Adipose tissue (tissue), 3 donors: ENCODE data around the gene MAPK8IP3. TPM values are rescaled to one million over a fixed set of nuclear protein-coding genes. Genes with fewer than 3 reads are reported as not detected.
"Not testable (repeated sequence)": the region's sequence is repeated elsewhere in the genome, so short reads cannot be mapped to it uniquely, and the experiment has no call there.

Experiments
- H3K27ac ChIP-seq: one replicate; pipeline ENCODE4 v1.5.1; 2013; ENCODE audit warnings: low read depth, low read length
- WGBS, 3 donors: extraction: QIAGEN DNeasy Blood & Tissue Kit; methylation state at CpG; one replicate each; pipeline ENCODE4 v1.1.7; 2013; 5-methylcytosine and 5-hydroxymethylcytosine counted together
- polyA plus RNA-seq, 3 donors: library from polyadenylated mRNA; stranded (reverse); fragments of 200-250 nt; gene quantifications; one replicate each; pipeline ENCODE4 v1.2.3, GENCODE V29; 2013
- donor health status: healthy with polysubstance abuse.
- donor health status: Bipolar disorder and iron deficiency.
- donor health status: healthy.

MAPK8IP3 gene
- polyA plus RNA-seq, 3 donors = 34.6 to 60.5 (median 43.7) TPM

DNA sequence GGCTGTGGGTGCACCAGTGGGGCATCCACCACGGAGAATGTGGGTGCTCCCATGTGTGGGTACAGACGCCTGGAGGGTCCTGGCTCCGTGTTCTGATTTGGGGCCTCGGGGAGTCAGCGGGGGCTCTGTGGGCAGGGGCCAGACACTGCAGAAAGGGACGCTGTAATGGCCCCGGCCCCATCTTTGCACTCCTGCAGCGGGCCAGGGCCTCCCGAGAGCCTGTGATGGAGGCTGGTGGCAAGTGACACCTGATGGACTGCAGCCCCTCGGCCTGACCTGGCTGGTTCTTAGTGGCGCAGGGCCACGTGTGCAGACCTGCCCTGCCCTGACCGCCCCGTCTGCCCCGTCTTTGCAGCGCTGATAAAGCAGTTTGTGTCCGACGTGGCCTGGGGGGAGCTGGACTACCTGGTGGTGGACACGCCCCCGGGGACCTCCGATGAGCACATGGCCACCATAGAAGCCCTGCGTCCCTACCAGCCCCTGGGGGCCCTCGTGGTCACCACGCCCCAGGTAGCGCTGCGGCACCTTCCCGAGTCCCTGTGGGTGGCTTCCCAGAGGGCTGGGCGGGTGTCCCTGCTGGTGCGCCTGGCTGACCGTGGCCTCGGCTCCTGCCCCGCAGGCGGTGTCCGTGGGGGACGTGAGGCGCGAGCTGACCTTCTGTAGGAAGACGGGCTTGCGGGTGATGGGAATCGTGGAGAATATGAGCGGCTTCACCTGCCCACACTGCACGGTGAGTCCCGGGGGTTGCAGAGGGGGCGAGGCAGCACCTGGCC, 81.5 kb downstream of the MAPK8IP3 start:
- 92 to 95% (median 92%) methylated on average over 40 to 44 of the region's 44 CpGs for WGBS, 3 donors
- H3K27ac ChIP-seq = no peak overlapping the region

DNA sequence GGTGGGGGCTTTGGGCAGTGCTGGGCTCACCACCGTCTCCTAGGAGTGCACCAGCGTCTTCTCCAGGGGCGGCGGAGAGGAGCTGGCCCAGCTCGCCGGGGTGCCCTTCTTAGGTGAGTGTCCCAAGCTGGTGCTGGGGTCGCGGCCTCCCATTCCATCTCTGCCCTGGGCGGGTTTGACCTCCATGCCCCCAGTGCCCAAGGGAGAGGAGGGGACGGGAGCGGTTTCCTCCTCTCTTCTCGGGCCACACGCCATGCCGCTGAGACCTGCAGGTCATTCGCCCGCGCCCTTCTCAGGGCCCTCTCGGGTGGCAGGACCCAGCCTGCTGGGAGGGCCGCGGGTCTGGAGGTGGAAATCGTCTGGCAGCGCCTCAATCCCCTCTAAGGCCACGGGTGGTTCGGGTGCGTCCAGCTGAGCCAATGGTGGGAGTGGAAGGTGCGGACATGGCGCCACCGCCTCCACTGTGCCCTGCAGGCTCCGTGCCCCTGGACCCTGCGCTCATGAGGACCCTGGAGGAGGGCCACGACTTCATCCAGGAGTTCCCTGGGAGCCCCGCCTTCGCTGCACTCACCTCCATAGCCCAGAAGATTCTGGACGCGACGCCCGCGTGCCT, 82.2 kb downstream of the MAPK8IP3 start:
- WGBS, 3 donors = 88 to 93% (median 90%) methylated on average over 38 of the region's 38 CpGs
- no peak overlapping the region for H3K27ac ChIP-seq

DNA sequence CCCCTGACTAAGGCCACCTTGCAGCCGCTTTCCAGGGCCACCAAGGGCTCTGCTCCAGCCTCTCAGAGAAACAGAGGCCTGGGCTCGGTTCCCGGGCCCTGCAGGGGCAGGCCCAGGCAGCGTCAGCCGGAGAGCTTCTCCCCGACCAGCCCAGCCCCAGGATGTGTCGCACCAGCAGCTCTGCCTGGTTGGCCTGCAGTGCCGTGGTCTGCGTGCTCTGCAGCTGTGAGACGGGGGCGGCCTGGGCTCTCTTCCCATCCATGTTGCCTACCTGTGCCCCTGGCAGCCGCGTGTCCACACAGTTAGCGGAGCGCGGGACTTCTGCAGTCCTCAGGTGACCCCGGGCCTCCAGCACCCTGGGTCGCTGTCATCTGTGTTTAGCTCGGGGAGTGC, 82.7 kb downstream of the MAPK8IP3 start:
- WGBS, 3 donors = 62 to 75% (median 70%) methylated on average over 19 of the region's 19 CpGs
- H3K27ac ChIP-seq = no peak overlapping the region

DNA sequence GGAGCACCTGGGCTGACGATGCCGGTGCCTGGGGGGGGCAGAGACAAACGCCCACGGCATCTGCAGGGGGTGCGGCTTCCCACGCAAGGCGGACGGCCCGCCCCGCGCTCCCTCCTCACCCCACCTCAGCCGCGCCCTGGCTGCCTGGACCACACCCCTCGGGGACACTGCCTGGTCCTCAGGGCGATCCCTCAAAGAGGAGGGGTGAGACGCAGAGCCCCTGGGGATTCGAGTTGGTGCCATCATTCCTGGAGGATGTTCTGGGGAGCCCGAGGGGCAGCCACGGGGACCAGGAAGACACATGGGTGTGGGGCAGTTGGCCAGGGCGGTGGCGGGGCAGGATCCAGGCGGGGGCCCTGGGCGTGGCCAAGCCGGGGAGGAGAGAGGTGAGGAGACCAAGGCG, 83.6 kb downstream of the MAPK8IP3 start:
- WGBS, 3 donors = 79 to 89% (median 86%) methylated on average over 17 to 25 of the region's 25 CpGs

DNA sequence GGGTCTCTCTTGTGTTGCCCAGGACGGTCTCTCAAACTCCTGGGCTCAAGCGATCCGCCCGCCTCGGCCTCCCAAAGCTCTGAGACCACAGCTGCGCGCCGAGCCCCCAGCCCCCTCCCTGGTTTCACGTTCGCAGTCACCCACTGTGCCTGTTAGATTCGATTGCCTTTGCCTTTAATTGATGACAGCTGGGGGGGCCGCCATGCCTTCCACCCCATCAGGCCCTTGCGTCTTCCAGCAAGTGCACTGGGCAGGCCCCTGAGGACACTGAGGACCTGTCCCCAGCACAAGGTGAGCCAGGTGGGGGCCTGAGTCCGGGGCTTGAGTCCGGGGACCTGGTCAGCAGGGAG, 84.2 kb downstream of the MAPK8IP3 start:
- no peak overlapping the region for H3K27ac ChIP-seq
- WGBS, 3 donors = 92 to 95% (median 94%) methylated on average over 13 to 15 of the region's 15 CpGs

More for the DNA sequence above, 83.6 kb downstream of the MAPK8IP3 start:
- H3K27ac ChIP-seq = no peak overlapping the region

DNA sequence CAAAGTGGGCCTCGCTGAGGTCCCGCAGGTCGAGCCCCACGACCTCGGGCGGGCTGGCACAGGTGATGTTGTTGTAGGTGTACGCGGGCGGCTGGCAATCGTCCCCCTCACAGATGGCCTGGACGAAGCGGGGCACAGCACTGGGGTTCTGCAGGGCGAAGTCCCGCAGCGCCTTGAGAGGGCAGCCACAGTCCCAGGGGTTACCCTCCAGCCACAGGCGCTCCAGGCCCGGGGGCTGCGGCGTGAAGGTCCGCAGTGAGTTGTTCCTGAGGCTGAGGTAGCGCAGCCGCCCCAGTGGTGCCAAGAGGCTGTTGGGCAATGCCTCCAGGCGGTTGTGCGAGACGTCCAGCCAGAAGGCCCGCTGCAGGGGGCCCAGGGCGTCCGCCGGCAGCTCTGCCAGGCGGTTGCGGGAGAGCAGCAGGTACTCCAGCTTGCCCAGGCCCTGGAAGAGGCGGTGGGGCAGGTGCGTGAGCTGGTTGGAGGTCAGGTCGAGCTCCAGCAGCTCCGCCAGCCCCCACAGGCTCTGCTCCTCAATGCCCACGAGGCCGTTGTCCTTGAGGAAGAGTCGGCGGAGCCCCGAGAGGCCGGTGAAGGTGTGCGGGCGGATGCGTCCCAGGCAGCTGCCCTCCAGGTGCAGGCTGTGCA, 84.7 kb downstream of the MAPK8IP3 start:
- H3K27ac ChIP-seq = no peak overlapping the region
- 87 to 93% (median 91%) methylated on average over 42 to 44 of the region's 44 CpGs for WGBS, 3 donors

DNA sequence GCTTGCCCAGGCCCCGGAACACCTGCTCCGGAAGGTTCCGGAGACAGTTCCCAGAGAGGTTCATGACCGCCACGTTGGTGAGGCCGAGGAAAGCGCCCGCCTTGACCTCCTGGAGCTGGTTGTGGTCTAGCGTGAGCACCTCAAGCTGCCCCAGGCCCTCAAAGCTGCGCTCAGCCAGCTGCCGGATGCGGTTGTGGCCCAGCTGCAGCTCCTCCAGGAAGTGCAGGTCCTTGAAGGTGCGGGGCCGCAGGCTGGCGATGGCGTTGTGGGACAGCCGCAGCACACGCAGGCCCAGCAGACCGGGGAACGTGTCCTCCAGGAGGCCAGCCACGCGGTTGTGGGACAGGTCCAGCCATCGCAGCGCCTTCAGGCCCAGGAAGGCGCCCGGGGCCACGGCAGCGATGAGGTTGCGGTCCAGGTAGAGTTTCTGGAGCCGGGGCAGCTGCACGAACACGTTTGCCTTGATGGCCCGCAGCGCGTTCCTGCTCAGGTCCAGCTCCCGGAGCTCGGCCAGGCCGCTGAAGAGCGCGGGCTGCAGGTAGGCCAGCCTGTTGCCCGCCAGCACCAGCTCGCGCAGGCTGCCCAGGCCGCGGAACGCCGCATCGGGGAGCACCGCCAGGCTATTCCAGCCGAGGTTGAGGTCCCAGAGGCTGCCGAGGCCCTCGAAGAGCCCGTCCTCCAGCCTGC, 85.4 kb downstream of the MAPK8IP3 start:
- H3K27ac ChIP-seq = no peak overlapping the region
- 92 to 95% (median 94%) methylated on average over 51 to 53 of the region's 53 CpGs for WGBS, 3 donors

DNA sequence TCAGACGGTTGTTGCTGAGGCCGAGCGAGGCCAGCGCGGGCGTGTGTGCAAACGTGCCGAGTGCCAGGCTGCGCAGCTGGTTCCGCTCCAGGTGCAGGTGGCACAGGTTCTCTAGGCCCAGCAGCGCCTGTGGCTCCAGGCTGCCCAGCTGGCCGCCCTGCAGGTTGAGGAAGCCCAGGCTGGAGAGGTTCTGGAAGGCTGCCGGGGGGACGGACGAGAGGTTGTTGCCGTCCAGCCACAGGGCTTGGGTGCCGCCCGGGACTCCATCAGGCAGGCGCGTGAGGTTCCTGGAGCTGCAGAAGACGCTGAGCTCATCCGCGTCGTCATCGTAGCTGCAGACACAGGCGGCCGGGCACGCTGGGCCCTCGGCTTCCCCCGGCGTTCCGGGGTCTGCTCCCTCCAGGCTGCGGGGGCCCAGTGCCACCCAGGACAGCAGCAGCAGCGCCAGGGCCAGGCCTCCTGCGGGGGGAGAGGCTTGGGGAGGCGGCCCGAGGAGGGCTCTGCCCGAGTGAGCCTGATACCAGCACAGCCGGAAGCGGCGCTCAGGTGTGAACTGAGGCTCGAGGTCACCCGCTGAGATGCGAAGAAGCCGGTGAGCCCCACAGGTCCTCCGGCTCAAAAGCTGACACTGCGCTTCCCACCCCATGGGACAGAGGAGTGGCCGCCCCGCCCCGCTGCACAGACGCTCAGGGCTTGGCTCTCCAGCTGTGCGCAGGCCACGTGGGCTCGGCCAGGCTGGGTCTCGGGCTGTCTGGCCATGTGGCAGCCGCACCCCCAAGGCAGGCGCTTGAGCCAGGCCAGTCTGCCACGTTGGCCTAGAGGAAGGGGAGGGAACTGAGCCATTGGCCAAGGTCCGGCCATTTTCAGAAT, 86.2 kb downstream of the MAPK8IP3 start:
- H3K27ac ChIP-seq = no peak overlapping the region
- 86 to 92% (median 91%) methylated on average over 59 of the region's 59 CpGs for WGBS, 3 donors

DNA sequence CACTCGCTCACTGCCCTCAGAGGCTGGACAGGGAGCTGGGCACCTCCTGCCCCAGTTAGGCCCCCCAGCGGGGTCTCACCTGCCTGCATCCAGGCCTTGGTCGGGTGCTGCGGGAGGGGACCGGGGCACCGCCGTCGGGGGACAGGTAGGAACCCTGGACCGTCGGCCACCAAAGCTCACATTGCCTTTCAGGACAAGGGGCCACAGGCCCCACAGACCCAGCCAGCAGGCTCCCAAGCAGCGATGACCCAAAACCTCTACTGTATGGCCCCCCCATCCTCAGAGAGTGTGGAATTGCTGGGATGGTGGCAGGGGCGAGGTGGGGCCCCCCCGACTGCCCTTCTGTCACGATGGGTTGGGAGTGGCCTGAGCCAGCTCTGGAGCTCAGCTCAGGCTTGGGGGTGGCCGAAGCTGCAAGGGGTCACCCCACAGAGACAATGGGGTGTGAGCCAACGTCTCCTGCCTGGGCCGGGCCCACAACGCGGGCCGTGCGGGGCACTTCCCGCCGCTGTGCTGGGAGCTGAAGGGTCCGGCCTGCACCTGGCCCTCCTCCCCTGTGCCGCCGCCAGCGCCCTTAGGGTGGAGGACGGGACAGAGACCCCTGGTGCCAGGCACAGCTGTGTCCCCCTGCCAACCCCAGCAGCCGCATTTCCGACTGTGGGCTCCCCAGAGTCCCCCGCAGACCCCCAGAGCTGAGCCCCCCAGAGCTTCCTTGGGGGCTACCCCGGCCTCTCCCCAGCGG, 87.0 kb downstream of the MAPK8IP3 start:
- no peak overlapping the region for H3K27ac ChIP-seq
- WGBS, 3 donors = 67 to 87% (median 78%) methylated on average over 30 to 33 of the region's 33 CpGs

DNA sequence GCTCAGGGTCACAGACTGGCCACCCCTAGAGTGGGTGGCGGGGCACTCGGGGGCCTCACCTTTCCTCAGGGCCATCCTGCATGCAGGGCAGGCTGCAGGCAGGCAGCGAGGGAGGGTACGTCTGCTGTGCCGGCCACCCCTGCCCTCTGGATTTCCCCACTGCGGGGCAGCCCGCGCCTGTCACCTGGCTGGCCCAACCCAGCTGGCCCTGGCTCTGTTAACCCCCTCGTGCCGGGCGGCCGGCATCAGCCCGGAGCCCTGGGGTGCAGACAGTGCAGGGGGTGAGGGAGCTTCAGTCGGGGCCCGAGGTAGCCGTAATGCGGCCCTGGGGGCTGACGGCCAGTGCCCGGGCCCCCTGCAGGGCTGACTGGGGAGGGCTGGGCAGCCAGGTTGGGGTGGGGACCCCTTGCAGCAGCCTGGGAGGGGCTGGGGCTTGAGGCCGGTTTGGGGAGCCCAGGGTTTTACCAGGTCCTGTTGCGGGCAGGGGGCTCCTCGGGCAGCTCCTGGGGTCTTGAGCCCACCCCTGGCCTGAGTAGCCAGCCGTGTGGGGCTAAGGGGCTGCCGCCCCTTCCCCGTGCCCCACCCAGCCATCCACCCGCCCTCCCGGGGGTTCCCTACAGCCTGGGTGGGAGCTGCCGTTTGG, 87.7 kb downstream of the MAPK8IP3 start, which contains the start of gene IGFALS:
Gene IGFALS, minus strand, starts transcription at position 128 of the 643 bp plus-strand sequence. Its CDS starts 53 bp downstream, at position 75.
- WGBS, 3 donors = 20 to 64% (median 53%) methylated on average over 23 to 28 of the region's 28 CpGs
- no peak within 1 kb of the TSS for H3K27ac ChIP-seq

DNA sequence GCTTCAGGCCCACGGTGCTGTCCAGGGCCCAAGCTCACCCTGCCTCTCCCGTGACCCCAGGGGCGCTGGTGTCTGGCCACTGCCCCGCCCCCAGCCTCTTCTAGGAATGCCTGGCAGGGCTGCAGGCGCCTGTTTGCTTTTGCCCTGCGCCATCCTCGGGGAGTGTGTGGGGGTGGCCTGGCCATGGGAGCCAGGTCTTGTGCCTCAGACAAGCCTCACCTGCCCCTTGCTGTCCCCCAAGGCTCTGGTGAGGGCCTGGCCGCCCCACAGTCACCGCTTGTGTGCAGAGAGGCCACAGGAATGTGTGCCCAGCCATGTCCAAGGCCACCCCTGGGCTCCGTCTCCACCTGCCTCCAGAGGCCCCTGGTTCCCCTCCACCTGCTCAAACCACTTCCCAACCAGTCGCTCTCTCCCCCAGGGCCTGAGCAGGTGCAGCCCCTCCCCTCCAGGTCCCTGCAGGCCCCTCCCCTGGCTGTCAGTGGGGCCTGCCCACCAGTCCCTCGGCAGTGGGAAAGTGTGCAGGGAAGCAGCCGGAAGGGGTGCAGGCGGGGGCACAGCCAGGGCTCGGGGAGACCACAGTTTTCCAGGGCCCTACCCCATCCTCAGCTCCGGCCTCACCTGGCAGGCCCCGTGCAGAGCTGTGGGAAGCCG, 88.4 kb downstream of the MAPK8IP3 start:
- no peak overlapping the region for H3K27ac ChIP-seq

DNA sequence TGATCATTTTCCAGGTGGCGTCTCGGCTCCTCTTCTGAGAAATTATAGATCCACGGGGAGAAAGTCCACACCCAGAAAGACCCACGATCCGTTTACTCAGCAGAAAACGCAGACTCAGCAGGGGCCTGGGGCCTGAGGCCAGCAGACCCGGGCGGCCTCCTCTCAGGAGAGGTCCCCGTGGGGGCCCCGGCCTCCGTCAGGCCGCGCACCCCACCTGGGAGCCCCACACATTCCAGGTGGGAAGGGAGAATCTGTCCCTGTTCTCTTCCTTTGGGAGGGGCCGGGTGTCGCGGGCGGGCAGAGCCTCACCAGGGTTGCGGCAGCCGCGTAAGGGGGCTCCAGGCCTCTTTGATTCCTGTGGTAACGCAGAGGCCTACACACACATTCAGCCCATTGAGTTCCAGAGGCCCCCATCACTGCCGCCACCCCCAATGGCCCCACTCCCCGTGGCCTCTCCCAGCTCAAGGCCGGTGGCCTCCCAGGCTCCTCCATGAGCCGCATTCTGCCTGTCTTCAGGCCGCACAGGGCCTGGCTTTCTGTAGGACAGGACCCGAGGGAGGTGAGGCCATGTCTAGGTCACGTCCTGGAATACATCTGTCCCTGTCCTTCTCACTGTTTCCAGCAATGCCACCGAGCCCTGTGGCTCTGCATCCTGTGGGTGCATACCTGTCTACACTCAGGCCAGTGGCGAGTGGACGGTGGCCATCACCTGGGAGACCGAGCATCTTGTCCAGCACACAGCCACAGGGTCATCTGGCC, 89.1 kb downstream of the MAPK8IP3 start:
- H3K27ac ChIP-seq = no peak overlapping the region
- WGBS, 3 donors = 60 to 85% (median 77%) methylated on average over 31 to 32 of the region's 32 CpGs

More for the DNA sequence above, 88.4 kb downstream of the MAPK8IP3 start:
- 24 to 62% (median 53%) methylated on average over 18 of the region's 18 CpGs for WGBS, 3 donors

DNA sequence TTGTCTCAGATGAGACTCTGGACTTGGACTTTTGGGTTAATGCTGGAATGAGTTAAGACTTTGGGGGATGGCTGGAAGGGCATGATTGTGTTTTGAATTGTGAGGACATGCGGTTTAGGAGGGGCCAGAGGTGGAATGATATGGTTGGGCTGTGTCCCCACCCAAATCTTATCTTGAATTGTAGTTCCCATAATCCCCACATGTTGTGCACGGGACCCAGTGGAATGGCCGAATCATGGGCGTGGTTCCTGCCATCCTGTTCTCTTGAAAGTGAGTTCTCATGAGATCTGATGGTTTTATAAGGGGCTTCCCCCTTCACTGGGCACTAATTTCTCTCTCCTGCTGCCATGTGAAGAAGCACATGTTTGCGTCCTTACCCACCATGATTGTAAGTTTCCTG, 93.3 kb downstream of the MAPK8IP3 start:
- not testable (repeated sequence) for H3K27ac ChIP-seq
- WGBS, 3 donors = 70 to 85% (median 84%) methylated on average over 5 of the region's 5 CpGs

DNA sequence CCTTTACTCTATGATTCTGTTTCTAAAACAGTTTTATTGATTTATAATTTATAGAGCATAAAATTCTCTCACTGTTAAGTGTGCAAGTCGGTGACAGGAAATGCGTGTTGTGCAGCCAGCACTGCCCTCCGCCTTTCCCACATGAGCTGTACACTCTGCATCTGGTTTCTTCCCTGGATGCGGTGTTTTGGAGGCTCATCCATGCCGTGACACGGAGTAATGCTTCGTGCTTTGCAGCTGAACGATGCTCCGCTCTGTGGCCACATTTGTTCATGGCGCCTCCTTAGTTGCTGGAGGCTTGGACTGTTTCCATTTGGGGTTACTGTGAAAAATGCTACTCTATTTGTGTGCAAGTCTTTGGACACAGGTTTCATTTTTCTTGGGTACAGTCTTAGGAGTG, 94.7 kb downstream of the MAPK8IP3 start:
- 77 to 86% (median 84%) methylated on average over 10 of the region's 10 CpGs for WGBS, 3 donors
- no peak overlapping the region for H3K27ac ChIP-seq

DNA sequence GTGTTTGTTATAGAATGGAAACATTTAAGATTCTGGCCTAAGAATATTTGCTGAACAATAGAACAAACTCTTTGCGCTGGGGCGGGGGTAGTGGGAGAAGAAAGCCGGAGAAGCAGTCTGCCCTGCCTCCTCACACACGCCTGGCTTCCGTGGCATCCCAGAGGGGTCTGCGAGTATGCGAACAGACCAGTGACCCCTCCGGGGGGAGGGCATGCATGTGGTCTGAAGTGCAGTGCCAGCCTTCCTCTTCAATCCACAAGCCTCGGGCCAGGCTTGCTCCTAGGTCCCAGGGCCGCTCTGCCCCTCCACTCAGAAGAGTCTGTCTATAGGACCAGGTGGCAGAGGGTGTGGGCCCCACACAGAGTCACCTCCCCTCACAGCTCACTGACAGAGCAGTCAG, 101.6 kb downstream of the MAPK8IP3 start:
- no peak overlapping the region for H3K27ac ChIP-seq
- 83 to 92% (median 87%) methylated on average over 10 of the region's 10 CpGs for WGBS, 3 donors

DNA sequence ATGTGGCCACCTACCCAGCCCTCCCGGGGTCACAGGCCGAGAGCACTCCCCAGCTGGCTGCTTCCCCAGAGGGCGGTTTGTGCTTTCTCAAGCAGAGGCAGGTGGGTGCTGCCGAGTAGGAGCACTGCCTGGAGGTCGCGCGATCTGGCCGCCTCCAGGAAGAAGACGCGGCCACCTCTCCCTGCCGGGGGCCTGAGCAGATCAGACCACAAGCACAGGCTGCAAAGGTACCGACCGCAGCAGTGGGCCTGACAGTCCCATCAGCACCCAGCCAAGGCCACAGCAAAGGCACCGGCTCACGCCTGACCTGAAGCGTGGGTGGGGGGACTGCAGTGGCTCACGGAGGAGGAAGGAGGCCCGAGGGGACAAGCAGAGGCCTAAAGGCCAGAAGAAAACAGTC, 102.7 kb downstream of the MAPK8IP3 start:
- WGBS, 3 donors = 76 to 91% (median 80%) methylated on average over 18 of the region's 18 CpGs

More for the DNA sequence above, 102.7 kb downstream of the MAPK8IP3 start:
- no peak overlapping the region for H3K27ac ChIP-seq
